Measurements from ENCODE around the gene TPO.

The TPO gene

DNA sequence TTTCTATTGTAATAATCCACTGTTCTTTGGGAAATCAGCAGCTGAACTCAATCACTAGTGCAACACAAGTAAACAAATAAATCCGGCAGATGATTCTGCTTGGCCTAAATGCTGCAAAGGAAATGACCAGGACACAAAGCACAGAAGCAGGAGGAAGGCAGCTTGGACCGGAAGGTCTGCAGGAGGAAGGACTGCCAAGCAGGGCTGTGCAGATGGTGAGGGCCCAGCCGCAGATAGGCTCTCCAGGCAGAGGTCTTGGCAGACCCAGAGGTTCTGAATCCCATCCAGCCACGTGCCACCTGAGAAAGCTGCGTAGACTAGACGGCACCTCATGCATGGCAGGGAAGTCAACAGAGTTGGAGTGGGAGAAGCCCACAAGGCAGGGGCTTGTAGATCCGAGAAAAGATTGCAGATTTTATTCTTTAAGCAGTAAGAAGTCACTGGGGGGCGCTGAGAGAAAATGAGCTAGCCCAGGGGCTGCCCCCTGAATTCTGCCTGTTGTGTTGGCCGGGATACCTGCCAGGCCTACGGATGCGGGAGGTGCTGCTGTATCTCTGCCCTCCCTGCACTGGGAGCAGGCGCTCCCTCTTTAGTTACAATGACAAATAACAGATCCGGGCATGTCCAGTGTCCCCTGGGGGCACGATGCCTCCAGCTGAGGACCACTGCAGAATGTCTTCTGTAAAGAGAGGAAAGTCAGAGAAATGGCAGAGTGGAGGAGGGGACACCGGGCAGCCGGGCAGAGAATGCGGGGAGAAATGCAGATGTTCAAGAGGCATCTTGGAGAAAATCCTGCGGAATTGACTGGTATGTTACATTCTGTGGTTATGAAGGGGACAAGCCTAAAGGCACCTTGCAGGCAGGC is 177.6 kb downstream of the TPO start:
- H3K36me3 ChIP-seq = no peaks in the 10 kb centered on the region
- H3K4me3 ChIP-seq (ENCODE audit: low read depth, low read length) = peak overlapping the region; percentile 33
- no peaks in the 10 kb centered on the region for H3K27me3 ChIP-seq
- TF ChIP-seq, protein P1, sequence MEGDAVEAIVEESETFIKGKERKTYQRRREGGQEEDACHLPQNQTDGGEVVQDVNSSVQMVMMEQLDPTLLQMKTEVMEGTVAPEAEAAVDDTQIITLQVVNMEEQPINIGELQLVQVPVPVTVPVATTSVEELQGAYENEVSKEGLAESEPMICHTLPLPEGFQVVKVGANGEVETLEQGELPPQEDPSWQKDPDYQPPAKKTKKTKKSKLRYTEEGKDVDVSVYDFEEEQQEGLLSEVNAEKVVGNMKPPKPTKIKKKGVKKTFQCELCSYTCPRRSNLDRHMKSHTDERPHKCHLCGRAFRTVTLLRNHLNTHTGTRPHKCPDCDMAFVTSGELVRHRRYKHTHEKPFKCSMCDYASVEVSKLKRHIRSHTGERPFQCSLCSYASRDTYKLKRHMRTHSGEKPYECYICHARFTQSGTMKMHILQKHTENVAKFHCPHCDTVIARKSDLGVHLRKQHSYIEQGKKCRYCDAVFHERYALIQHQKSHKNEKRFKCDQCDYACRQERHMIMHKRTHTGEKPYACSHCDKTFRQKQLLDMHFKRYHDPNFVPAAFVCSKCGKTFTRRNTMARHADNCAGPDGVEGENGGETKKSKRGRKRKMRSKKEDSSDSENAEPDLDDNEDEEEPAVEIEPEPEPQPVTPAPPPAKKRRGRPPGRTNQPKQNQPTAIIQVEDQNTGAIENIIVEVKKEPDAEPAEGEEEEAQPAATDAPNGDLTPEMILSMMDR (IDR thresholded peaks at IDR 0.05; ENCODE audit: low read depth, low read length) = peak; percentile 22
- no peaks in the 10 kb centered on the region for H3K9me3 ChIP-seq
- peak; percentile 51 for DNase-seq
- peaks cover 8% of the 10 kb centered on the region; the same call in 1 of the 2 replicates for H3K4me1 ChIP-seq

DNA sequence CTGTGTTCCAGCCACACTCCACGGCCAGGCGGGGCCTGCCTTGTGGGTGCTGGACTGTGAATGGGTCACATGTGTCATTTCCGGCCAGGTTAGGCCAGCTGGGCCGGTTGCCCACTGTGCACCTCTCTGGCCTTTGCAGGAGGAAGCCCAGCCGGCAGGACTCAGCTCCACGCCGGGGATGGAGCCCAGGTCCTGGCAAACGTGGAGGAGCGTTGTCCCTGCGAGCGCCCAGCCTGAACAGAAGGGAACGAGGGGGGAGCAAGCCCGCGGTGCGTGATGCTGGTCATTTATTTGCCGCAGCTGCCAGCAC is 178.2 kb downstream of the TPO start:
- H3K4me3 ChIP-seq (ENCODE audit: low read depth, low read length) = peak overlapping the region; percentile 33
- H3K36me3 ChIP-seq = no peaks in the 10 kb centered on the region
- H3K27me3 ChIP-seq = no peaks in the 10 kb centered on the region
- TF ChIP-seq, protein P1 (IDR thresholded peaks at IDR 0.05; ENCODE audit: low read depth, low read length) = no peak
- H3K4me1 ChIP-seq = peaks cover 8% of the 10 kb centered on the region; the same call in 1 of the 2 replicates
- no peaks in the 10 kb centered on the region for H3K9me3 ChIP-seq
- no peak for DNase-seq
